PC-3 (cell line): ENCODE measurements around the gene GSN.

ENCODE experiments used
- CTCF ChIP-seq: fragments of 300-600 bp; sonication (generic); conservative IDR thresholded peaks from 2 replicates; pipeline ENCODE4 v1.5.1; 2017; ENCODE audit warnings: antibody characterized with exemption, low read depth, mild to moderate bottlenecking, low read length
- EZH2 ChIP-seq: fragments of 300-600 bp; sonication (generic); IDR thresholded peaks from one replicate; pipeline ENCODE4 v1.6.1; 2017; ENCODE audit warnings: antibody characterized with exemption, mild to moderate bottlenecking, low read length; ENCODE audit not compliant: unreplicated experiment
- EZH2phosphoT487 ChIP-seq: fragments of 300-600 bp; sonication (generic); IDR thresholded peaks from 2 replicates; pipeline ENCODE4 v1.6.1; 2018; ENCODE audit warnings: mild to moderate bottlenecking, antibody characterized with exemption, low read length, borderline replicate concordance

- TF ChIP-seq CTCF (no peak), EZH2 (no peak), EZH2phosphoT487 (no peak)
Measured at GRCh38 chr9:121348221-121348620, 80.3 kb downstream of the GSN start.
